DMS114 treated with DMSO at 0.1 percent for 48 hours (cell line): ENCODE results near the gene CDK9.
"Not testable (repeated sequence)": the region's sequence is repeated elsewhere in the genome, so short reads cannot be mapped to it uniquely, and the experiment has no call there.

ENCODE experiments used
- DNase-seq: peaks from one replicate; lab custom pipeline; 2025; ENCODE audit not compliant: unreplicated experiment; lab: John Stamatoyannopoulos, UW

Gene CDK9

GRCh38 chr9:127817881-127818434 is 32.1 kb downstream of the CDK9 start:
- DNase-seq: no peak

- no peak for DNase-seq
These were observed 32.7 kb downstream of the CDK9 start for GRCh38 chr9:127818574-127818973.

GRCh38 chr9:127822108-127822507 is 36.3 kb downstream of the CDK9 start:
- no peak for DNase-seq

GRCh38 chr9:127825319-127826051 is 39.7 kb downstream of the CDK9 start:
- DNase-seq: no peak

- DNase-seq: no peak
These were observed 40.5 kb downstream of the CDK9 start for GRCh38 chr9:127826253-127826913.

- DNase-seq: no peak
These were observed 42.6 kb downstream of the CDK9 start for GRCh38 chr9:127828262-127829031.

GRCh38 chr9:127829205-127829906 is 43.5 kb downstream of the CDK9 start:
- DNase-seq: no peak

GRCh38 chr9:127832248-127832647 is 46.4 kb downstream of the CDK9 start:
- DNase-seq: no peak

- no peak for DNase-seq
These were observed 47.7 kb downstream of the CDK9 start for GRCh38 chr9:127833555-127833954.

- no peak for DNase-seq
These were observed 50.2 kb downstream of the CDK9 start for GRCh38 chr9:127835991-127836516.

GRCh38 chr9:127836561-127836960 is 50.7 kb downstream of the CDK9 start:
- DNase-seq: not testable (repeated sequence)

GRCh38 chr9:127837346-127837745 is 51.5 kb downstream of the CDK9 start:
- DNase-seq: no peak

- DNase-seq: no peak
These were observed 52.7 kb downstream of the CDK9 start for GRCh38 chr9:127838375-127839078.
